Suprapubic skin (tissue), 3 donors: ENCODE data around the gene PLA1A.

Experiments used
- POLR2A ChIP-seq, 2 donors: fragments of 450-650 bp; IDR thresholded peaks; one replicate each; pipeline ENCODE4 v1.6.1; 2017; ENCODE audit warnings: antibody characterized with exemption in 2 of 2, mild to moderate bottlenecking in 2 of 2, moderate library complexity in 2 of 2
- TF ChIP-seq, protein P1 (sequence below), 2 donors: fragments of 200-600 bp in 1 of 2; fragments of 450-650 bp in 1 of 2; sonication (generic) in 1 of 2; IDR thresholded peaks; one replicate each; pipeline ENCODE4 v1.5.1; 2016 to 2019; ENCODE audit warnings: antibody characterized with exemption in 2 of 2, mild to moderate bottlenecking in 1 of 2, moderate library complexity in 1 of 2

DNA sequence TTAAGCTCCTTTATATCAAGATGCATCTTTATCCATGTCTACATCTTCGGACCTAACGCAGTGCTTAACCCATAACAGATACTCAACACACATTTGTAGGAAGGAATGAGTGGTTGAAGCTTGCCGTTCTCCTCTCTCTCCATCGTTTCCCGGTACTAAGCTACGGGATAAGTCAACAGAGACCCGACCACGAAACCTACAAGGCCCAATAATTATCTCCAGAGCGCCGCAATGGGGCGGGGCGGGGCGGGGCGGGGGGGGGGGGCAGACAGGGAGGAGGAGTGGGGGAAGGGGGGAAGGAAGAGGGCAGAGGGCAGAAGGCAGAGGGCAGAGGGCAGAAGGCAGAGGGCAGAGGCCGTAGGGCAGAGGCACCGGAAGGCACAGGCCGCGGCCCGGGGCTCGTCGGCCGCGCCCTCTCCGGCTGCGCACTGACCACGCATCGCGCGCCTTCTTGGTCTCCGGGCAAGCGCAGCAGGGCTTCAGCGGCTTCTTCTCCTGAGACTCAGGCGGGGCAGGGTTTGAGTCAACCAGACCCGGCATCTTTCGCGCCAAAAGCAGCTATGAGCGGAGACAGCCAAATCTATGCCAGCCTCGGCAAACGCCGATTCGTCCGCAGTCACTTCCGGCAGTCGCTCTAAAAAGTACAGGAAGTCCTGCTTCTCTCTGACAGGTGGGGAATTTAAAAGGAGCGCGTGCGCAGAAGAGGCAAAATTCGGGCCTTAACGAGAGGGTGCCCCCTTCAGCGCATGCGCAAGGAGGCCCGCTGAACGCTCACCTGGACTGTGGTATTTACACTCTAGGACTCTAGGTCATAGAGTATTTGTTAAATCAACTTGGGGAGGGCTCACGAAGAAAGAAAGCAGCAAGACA lies 79.3 kb downstream of the PLA1A start, which contains the start of gene COX17:
- TF ChIP-seq, protein P1, sequence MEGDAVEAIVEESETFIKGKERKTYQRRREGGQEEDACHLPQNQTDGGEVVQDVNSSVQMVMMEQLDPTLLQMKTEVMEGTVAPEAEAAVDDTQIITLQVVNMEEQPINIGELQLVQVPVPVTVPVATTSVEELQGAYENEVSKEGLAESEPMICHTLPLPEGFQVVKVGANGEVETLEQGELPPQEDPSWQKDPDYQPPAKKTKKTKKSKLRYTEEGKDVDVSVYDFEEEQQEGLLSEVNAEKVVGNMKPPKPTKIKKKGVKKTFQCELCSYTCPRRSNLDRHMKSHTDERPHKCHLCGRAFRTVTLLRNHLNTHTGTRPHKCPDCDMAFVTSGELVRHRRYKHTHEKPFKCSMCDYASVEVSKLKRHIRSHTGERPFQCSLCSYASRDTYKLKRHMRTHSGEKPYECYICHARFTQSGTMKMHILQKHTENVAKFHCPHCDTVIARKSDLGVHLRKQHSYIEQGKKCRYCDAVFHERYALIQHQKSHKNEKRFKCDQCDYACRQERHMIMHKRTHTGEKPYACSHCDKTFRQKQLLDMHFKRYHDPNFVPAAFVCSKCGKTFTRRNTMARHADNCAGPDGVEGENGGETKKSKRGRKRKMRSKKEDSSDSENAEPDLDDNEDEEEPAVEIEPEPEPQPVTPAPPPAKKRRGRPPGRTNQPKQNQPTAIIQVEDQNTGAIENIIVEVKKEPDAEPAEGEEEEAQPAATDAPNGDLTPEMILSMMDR (IDR thresholded peaks at IDR 0.05), result no peak
- peak in 1 of 2 donors; percentile 74 for TF ChIP-seq POLR2A (IDR thresholded peaks at IDR 0.05)
